Measurements from ENCODE around the gene RSPO4. TPM values are rescaled to one million over a fixed set of nuclear protein-coding genes. Genes with fewer than 3 reads are reported as not detected.

RSPO4 gene
- total and polyA plus RNA-seq, 2 of the 8 experiments (the other 6 are each of a cell fraction or from before 2014, with no cell fraction given) = 3.4 to 6.4 TPM

- Histone ChIP-seq H4K8ac (ENCODE audit: extremely low read depth, insufficient read depth, low read length) (no peak overlapping the region), H3K18ac (ENCODE audit: extremely low read depth, low read length) (no peak overlapping the region), H2BK5ac (ENCODE audit: low read depth, low read length) (no peak overlapping the region), H3K4me1 (replicated peaks in 1 of 4; ENCODE audit: control insufficient read depth in 3 of 4, insufficient read depth in 4 of 4, low read length in 3 of 4) (no peaks in the 10 kb centered on the region), H3K56ac (replicated peaks; ENCODE audit: insufficient read length, low read depth, low read length) (no peak overlapping the region), H2BK120ac (replicated peaks; ENCODE audit: low read depth, low read length) (no peak overlapping the region), H3K27me3 (replicated peaks in 1 of 4; ENCODE audit: control insufficient read depth in 3 of 4, extremely low read depth in 1 of 4, insufficient read depth in 3 of 4, low read length in 3 of 4) (no peaks in the 10 kb centered on the region), H3K79me1 (ENCODE audit: low read depth, low read length) (no peaks in the 10 kb centered on the region), H3K4ac (replicated peaks; ENCODE audit: insufficient read length, low read depth, low read length) (no peak overlapping the region), H2BK15ac (ENCODE audit: low read length) (no peak overlapping the region), H3K79me2 (ENCODE audit: control insufficient read depth in 1 of 2, insufficient read depth in 2 of 2, low read length in 2 of 2) (no peaks in the 10 kb centered on the region), H3K14ac (ENCODE audit: insufficient read length) (no peak overlapping the region), H3K9me3 (ENCODE audit: insufficient read depth in 2 of 2, low read depth in 1 of 2, low read length in 1 of 2) (no peaks in the 10 kb centered on the region), H2BK20ac (ENCODE audit: low read length) (no peak overlapping the region), H3K23me2 (ENCODE audit: low read depth, low read length) (peaks cover 3% of the 10 kb centered on the region; the same call in 1 of the 2 replicates), H3K23ac (ENCODE audit: insufficient read length) (no peak overlapping the region), H2AFZ (ENCODE audit: low read length) (no peak overlapping the region), H2BK12ac (ENCODE audit: low read depth, low read length) (no peak overlapping the region), H4K20me1 (replicated peaks in 1 of 2; ENCODE audit: control insufficient read depth in 1 of 2, insufficient read depth in 2 of 2, low read length in 2 of 2) (no peaks in the 10 kb centered on the region), H3K4me3 (ENCODE audit: extremely low read depth in 1 of 4, insufficient read depth in 2 of 4, low read depth in 3 of 4, low read length in 4 of 4) (no peak overlapping the region), H4K91ac (replicated peaks; ENCODE audit: insufficient read length, low read length) (no peak overlapping the region), H4K5ac (ENCODE audit: insufficient read length, low read depth, low read length) (no peak overlapping the region), H3K36me3 (ENCODE audit: control insufficient read depth in 2 of 4, insufficient read depth in 4 of 4, low read length in 3 of 4) (no peaks in the 10 kb centered on the region), H3K9ac (replicated peaks in 1 of 4; ENCODE audit: extremely low read depth in 1 of 4, low read depth in 3 of 4, low read length in 3 of 4) (no peak overlapping the region), H2AK5ac (ENCODE audit: low read depth, low read length) (no peak overlapping the region), H3K27ac (ENCODE audit: low read depth, low read length) (no peak overlapping the region), H3K4me2 (ENCODE audit: insufficient read depth in 1 of 2, low read depth in 2 of 2, low read length in 2 of 2) (no peak overlapping the region)
- DNase-seq (ENCODE audit: low read depth in 1 of 2, low spot score in 2 of 2) = no peak
- POLR2A ChIA-PET (ENCODE audit: partially characterized antibody) = no interaction called here
- CTCF ChIA-PET (ENCODE audit: partially characterized antibody) = no interaction called here
- no peak for FAIRE-seq
- 82% methylated on average over 6 of the region's 6 CpGs; no CpG with 5 or more reads in 1 of the 2 experiments for WGBS, 2 experiments (ENCODE audit: extremely low coverage in 1 of 2, insufficient coverage in 1 of 2, insufficient read length in 1 of 2, insufficient replicate concordance in 2 of 2, low coverage in 1 of 2, low lambda C conversion rate in 2 of 2, missing lambda C conversion rate in 1 of 2)
- no peak for TF ChIP-seq EZH2 (IDR thresholded peaks at IDR 0.05; ENCODE audit: low read depth, low read length, severe bottlenecking)
- no peak for TF ChIP-seq RBBP5 (IDR thresholded peaks at IDR 0.05; ENCODE audit: borderline replicate concordance, low read depth, low read length)
- TF ChIP-seq KDM4A (IDR thresholded peaks at IDR 0.05; ENCODE audit: low read depth, low read length, severe bottlenecking) = no peak
- no peak for TF ChIP-seq CREB1 (IDR thresholded peaks at IDR 0.05)
- TF ChIP-seq TAF1 (IDR thresholded peaks at IDR 0.05; ENCODE audit: low read depth, low read length) = no peak
- no peak for TF ChIP-seq BACH1 (IDR thresholded peaks at IDR 0.05; ENCODE audit: low read length)
These were observed 48.3 kb upstream of the RSPO4 start for GRCh38 chr20:1050440-1050839.

Data from H1 (cell line).